ENCODE results near the gene ALG8.
"Not testable (repeated sequence)": the region's sequence is repeated elsewhere in the genome, so short reads cannot be mapped to it uniquely, and the experiment has no call there.

ALG8 gene

GRCh38 chr11:78139422-78140391 lies at the start of gene ALG8:
TSS of gene ALG8 (minus strand) at chr11:78139626. CDS start at chr11:78139588, 38 bp downstream.
- in situ Hi-C loops (cut with MboI; ENCODE audit: low sequenced_read_pairs) = no loop called here

DNA sequence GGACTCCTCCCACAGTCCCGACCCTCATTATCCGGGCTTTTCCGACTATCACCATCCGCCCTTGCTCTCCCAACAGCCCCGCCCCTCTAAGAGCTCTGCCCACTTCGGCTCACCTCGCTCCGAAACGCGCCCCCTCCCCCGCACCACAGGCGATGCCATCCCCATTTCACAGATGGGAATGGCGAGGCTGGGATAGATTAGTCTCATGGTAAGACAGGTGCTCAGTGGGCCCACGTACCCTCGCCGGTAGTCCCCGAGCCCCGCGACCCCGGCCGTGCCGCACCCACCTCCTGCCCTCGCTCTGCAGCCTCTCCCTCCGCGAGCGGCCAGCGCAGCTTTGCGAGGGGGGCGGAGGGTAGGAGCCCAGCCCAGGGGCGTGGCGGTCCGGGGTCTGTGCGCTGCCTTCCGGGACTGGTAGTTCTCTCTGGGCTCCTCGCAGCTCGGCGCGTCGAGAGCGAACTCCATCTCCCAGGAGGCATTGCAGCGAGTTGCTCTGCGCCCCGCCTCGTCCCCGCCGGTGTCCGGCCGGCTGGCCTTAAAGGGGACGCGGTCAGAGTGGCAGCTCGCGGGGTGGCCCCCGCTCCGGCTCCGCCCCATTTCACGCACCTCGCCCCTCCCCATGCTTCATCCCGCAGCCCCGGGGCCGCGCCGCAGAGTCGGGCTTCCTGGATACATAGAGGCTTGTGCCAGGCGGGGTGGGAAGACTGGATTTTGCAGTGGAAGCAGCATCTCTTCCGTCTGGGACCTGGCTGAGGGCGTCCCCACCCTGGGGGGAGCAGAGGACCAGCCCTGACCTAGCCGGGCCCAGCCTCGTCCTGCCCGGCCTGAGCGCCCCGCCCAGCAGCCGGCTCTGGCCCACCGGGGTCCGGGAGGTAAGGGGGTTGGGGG lies 49.1 kb upstream of the ALG8 start, which contains the start of the genes KCTD21 and USP35:
KCTD21 (minus strand) TSS at position 341 of the 888 bp plus-strand sequence. CDS start 14,072 bp downstream, outside the sequence.
USP35 (plus strand) TSS at position 634 of the 888 bp plus-strand sequence. CDS start 7,327 bp downstream, outside the sequence.
- in situ Hi-C loops (cut with MboI; ENCODE audit: low sequenced_read_pairs) = no loop called here

DNA sequence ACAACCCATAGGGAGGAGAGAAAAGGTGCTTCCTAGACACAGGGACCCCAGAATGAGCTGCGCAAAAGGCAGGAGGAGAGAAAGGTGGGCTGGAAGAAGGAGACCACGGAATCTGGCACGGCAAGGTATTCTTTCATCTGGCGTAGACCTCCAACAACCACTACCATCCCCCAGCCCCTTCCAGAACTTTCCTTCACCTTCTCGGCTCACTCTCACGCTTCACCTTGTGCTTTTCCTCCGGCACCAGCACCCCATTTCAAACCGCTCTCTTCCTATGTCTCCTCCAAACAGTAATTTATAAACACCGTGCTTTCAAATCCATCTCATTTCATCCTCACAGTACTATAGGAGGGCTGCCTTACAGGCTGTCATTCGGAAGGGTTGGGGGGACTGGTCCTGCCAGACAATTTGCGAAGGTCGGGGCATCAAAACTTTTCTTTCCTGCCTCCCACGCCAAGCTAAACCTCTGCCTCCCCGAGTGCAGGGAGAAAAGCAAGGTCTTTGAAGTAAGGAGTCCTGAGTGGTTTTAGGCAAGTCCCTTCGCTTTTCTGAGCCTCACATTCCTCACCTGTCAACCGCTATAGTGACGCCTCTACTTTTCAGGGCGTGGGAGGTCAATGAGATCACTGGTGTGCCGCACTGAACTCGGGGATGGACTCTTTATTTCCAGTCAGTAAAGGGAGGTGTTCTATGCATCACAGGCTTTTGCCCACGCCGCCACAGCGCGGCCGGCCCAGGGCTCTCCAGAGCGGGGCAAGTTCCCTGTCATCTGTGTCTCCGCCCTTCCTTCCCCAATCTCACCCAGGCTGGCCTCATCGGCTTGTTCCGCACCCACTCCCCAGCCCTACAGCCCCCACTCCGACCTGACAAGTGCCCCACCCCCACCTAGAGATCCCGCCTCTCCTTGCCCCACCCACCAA lies 48.2 kb upstream of the ALG8 start:
- in situ Hi-C loops (cut with MboI; ENCODE audit: low sequenced_read_pairs) = no loop called here

- in situ Hi-C loops (cut with MboI; ENCODE audit: low sequenced_read_pairs) = no loop called here
Measured at GRCh38 chr11:78181185-78181584, 41.8 kb upstream of the ALG8 start.

GRCh38 chr11:78180751-78181150 lies 41.3 kb upstream of the ALG8 start:
- in situ Hi-C loops (cut with MboI; ENCODE audit: low sequenced_read_pairs) = no loop called here

DNA sequence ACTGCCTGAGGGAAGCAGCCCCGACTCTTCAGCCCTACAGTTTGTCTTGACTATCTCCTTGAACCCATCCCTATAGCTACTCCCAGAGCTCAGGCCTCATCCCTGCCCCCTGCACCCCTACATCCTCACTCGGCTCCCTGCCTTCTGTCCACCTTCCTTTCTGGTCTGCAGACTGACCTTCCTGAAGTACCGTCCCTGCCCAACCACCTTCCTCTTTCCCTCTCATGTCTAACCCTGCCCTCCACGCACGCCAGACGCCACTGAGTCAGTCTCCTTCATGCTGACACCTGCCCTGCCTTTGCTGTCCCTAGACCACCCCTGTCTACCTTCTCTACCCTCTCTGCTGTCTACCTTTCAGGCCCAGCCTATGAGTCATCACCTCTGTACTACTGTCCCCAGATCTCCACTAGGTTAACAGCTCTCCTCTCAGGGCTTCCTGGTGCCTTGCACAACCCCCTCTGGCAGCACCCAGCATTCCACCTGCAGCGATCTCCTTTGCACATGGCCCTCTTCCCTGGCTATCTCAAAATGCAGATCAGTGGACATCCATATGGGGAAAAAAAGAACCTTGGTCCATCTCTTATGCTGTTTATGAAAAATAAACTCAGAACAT lies 40.1 kb upstream of the ALG8 start:
- in situ Hi-C loops (cut with MboI; ENCODE audit: low sequenced_read_pairs) = no loop called here

- in situ Hi-C loops (cut with MboI; ENCODE audit: low sequenced_read_pairs) = no loop called here
Measured at GRCh38 chr11:78177216-78177615, 37.8 kb upstream of the ALG8 start.

DNA sequence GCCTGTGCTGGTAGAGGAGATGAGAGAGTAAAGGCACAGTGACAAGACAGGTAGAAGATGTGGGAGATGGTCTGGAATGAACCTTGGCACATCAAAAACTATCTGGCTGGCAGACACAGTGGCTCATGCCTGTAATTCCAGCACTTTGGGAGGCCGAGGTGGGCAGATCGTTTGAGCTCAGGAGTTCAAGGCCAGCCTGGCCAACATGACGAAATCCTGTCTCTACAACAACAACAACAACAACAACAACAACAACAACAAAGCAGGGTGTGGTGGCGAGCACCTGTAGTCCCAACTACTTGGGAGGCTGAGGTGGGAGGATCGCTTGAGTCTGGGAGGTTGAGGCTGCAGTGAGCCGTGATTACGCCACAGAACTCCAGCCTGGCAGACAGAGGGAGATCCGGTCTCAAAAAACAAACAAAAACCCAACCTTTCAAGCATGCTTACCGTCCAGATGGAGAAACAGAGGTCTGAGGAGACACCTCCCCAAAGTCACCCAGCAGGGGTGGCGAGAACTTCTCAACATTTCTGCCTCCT lies 37.2 kb upstream of the ALG8 start:
- in situ Hi-C loops (cut with MboI; ENCODE audit: low sequenced_read_pairs) = no loop called here

- in situ Hi-C loops (cut with MboI; ENCODE audit: low sequenced_read_pairs) = not testable (repeated sequence)
Measured at GRCh38 chr11:78175862-78176261, 36.4 kb upstream of the ALG8 start.

DNA sequence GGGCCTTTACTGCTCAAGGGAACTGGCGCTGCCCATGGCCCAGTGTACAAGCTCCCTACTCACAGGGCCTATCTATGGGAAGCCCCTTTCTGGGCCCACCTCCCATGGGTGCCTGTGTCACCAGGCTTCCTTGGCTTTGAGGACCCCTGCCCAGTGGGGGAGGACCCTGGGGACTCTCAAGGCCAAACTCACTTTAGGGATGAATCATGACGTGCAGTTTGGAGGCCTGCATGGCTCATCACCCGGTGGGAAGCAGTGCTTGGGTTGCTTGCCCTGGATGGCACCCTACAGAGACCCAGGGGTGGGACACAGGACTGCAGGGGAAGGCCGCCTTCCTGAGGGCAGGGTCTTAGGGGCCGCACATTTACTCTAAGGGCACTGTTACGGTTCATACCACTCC lies 32.5 kb upstream of the ALG8 start:
- in situ Hi-C loops (cut with MboI; ENCODE audit: low sequenced_read_pairs) = no loop called here

GRCh38 chr11:78170874-78171549 lies 31.6 kb upstream of the ALG8 start:
- in situ Hi-C loops (cut with MboI; ENCODE audit: low sequenced_read_pairs) = no loop called here

- in situ Hi-C loops (cut with MboI; ENCODE audit: low sequenced_read_pairs) = no loop called here
Measured at GRCh38 chr11:78170413-78170812, 31.0 kb upstream of the ALG8 start.

DNA sequence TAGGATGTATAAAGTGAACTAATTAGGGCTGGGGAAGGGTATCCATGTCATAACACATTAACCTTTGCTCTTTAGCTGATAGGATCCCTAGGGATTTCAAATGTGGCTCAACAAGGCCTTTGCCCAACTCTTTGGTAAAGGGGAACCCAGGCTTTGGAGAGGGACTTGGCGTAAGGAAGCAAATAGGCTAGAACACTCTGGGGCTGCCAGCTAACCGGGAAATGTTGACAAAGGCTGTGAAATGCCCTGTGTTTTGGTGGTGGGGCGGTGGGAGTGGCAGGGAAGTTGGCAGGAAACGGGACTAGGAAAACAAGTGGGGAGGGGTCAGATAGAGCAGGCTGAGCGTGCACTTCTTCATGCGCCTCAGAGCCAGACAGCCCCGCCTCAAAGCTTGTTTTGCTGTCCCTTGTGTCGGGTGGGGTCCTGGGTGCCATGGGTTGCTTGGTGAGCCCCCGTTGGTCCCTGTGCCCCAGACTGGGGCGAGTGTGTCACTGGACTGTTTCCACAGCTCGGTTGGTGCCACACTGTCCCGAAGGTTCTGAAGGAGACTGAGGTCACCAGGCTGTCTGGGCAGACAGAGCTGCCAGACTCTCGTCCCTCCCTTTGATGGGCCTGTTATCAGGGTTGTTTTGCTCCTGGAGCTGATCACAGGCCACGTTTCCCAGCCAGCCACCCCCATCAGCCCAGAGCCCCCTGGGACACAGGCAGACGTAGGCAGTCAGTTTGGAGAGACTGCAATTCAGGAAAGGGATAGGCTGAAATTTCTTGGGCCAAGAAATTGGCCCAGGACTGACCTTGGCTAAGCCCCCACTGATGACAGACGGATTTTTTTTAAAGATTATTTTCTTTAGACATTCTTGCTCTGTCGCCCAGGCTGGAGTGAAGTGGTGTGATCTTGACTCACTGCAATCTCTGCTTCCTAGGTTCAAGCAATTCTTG lies 29.4 kb upstream of the ALG8 start:
- in situ Hi-C loops (cut with MboI; ENCODE audit: low sequenced_read_pairs) = no loop called here

GRCh38 chr11:78166855-78167469 lies 27.5 kb upstream of the ALG8 start:
- in situ Hi-C loops (cut with MboI; ENCODE audit: low sequenced_read_pairs) = no loop called here

- in situ Hi-C loops (cut with MboI; ENCODE audit: low sequenced_read_pairs) = no loop called here
Measured at GRCh38 chr11:78164471-78164870, 25.0 kb upstream of the ALG8 start.

DNA sequence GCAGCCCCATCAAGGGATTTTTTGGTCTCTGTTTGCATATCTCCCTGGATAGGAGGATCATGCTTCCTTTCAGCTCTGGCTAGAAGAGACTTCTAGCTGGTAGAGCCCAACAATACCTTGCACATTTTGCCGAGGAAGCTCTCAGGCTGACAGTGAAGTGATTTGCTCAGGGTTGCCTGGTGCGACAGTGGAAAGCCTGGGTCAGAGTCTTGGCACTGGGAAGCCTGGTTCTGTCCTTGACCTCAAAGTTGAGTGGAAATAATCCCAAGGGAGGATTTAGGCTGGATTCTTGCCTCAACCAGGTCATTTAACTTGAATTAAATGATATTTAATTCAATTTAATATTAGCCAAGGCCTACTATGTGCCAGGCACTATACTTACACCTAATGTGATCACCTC lies 24.4 kb upstream of the ALG8 start:
- in situ Hi-C loops (cut with MboI; ENCODE audit: low sequenced_read_pairs) = no loop called here

DNA sequence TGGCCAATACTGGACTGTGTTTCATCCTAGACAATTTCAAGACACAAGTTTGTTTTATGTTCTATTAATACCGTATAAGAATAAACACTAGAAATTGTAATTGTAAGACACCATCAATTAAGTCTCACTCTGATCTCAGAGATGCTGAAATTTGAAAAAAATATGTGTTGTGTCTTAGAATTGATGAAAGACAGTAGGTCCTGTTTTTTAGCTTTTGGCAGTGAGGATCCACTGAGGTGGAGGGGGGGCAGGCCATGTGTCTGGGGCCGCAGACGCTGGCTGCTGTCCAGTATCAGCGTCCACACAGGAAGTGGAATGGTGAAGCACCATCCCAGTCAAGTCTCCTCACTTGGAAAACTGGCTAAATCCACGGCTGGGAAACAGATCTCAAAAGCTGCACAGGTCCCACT lies 22.5 kb upstream of the ALG8 start:
- in situ Hi-C loops (cut with MboI; ENCODE audit: low sequenced_read_pairs) = no loop called here
